Activated gamma-delta T cell (primary cell): ENCODE measurements around the gene SETMAR.
"Not testable (repeated sequence)": the region's sequence is repeated elsewhere in the genome, so short reads cannot be mapped to it uniquely, and the experiment has no call there.

Source experiments
- DNase-seq: peaks from one replicate; lab custom pipeline; 2025; lab: John Stamatoyannopoulos, UW
- total RNA-seq, 2 donors: gene quantifications; one replicate each; lab custom pipeline; 2026; lab: John Stamatoyannopoulos, UW

Gene SETMAR
- total RNA-seq = 10.3 to 10.7 reads per million in 2 donors

DNA sequence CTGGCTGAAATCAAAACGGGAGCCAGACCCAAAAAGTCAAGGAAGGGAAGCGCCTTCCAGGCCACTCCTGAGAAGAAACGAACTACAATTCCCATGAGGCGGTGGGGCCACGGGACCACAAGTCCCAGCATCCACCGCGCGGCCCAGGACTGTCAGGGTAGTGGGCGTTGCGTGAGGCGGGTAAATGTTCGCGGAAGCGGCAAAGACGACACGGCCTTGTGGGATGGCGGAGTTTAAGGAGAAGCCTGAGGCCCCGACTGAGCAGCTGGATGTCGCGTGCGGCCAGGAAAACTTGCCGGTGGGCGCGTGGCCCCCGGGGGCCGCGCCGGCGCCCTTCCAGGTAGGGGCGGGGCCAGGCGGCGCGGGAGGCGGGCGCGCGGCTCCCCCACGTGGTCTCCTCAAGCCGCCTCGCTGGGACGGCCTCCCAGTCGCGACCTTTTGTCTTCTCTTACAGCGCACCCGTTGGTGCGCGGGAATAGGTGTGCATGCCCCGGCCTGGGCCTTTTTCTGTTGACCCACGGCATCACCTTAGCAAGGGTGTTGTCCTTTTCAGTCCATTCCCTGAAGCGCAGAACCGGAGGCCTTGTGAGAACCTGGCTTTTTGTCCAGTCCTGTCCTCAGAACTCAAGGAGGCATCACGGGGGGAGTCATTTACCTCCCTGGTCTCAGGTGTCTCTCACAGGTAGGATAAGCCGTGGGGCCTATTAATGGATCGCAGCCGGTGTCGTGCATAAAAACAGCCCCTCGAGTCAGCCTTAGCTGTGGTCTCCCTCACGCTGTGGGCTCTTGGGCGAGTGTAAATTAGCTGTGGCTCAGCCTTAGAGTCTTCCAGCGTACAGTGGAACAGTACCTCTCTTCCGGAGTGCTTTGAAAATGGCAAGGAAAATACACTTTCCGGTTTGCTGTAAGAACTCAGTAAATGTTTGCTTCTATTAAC, at the start of gene SETMAR:
Gene SETMAR, plus strand, starts transcription at position 183 of the 937 bp plus-strand sequence. Its CDS starts 2 bp downstream, at position 185.
- DNase-seq = peak; percentile 61

DNA sequence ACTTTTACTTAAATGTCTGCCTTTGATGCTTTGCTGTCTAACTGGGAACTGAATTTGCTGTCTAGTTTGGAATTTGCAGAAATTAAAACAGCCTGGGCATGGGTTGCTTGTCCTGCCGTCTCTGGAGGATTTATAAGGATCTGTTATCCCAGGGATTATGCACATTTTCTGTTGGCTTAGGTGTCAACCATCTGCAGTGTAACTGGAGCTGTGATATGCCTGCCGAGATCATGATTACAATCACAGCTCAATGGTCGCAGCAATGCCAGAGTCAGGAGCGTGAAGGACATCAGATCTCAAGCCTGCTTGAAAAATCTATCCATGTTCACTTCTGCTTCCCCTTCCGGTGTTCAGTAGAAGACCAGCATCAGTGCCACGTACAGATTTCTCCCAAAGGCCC, 41.8 kb upstream of the SETMAR start:
- no peak for DNase-seq

DNA sequence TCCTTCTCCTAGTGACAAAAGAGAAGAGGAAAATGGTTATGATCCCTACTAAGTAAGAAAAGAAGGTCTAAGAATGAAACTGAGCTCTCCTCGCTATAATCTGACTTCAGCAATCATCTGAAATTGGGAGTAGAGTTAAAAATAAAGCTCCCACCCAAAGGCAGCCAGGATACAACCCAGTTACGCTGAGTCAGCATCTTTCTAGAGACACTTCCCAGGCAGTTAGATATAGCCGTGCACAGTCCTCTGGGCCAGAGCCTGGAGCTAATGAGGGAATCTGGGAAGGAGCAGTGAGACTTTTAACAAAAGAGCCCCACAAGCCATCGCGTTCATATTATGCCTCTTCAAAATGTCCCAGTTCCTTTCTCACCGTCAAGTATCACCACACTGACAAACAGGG, 39.1 kb upstream of the SETMAR start:
- no peak for DNase-seq

DNA sequence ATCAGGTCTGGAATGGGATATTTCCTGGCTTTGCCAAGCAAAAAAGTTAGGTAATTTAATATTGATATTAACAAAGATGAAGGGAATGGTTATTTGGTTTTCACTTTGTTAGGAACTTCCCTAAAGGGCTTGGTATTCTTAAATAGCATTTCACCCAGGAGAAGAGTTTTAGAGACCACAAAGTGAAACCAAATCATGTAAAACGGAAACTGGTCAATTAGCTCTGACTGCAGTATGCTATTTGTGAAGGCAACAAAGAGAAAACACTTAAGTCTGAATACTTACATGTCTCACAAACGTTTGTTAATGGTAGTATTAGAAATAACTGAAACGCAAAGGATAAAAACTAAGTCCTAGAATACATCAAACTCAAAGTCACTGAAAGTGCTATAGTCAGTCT, 32.4 kb upstream of the SETMAR start:
- no peak for DNase-seq

DNA sequence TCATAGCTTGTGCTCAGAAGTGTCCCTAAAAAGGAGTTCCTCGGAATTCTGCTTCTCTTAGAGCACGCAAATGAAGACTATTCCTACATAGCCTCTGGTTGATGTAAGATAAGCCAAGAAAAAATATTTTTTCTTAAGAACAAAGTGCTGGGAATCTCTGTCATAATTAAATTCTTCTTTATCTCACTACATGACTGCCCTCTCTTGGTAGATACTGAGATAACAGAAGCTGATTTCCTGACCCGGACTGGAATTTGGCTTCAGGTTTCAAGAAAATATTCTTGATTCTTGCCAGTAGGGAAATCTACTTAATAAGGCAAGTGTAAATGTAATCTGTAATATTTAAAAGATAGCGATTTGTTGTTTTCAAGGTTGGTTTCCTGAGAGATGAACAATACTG, 31.3 kb upstream of the SETMAR start:
- no peak for DNase-seq

DNA sequence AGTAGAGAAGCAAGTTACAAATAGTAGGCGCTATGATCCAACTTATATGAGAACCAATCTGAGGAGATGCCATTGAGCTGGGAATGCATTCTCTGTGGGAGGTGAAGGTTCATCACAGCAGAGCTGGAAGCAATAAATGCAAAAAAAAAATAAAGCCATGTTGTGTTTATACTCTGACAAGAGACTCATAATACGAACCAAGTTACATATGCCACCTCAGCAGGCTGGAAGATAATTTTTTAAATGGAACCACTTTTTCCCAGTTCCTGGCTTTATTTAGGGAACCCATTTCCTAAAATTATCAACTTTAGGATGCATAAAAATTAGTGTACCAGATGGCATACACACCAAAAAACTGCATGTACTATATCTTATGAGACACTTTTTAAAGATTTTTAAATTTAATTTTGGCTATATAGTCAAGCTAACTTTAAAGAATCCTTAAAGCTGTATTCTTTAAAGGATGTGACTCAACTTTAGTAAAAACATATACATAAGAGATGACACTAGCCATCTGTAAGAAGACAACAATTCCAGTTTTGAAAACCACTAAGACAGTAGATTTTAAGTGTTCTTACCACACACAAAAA, 23.6 kb upstream of the SETMAR start:
- no peak for DNase-seq

DNA sequence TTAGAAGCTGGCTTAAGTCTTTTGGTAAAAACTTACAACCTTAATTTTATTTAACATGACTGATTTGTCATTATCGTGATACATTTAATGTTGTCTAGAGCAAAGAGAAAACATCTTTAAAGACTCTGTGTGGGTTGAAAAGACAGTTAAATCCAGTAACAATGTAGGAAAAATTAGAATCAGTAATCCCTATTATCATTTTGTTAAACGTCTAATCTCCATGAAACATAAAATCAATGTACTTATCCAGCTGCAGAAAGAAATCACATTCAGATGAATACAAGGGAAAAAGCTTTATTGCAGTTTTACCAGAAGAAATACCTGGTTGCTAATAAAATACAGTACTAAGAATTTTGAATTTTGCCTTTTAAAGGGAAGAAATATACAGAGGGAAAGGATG, 21.2 kb upstream of the SETMAR start:
- no peak for DNase-seq

DNA sequence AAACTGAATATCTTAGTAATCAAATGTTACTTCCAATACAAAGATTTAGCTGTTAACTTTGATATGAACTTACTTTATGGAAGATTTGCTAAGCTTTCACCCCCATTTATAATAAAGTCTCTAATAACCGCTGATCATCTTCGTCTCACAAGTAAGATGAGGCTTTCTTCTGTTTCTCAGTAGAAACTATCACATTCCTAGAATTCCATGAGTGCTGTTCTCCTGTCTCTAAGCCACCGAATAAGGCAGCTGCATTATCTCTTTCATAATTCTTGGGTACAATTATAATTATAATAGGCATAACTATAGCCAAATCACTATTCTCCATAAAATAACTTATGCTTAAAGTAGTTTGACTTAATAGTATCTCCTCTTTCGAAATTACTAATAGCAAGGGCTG, 18.3 kb upstream of the SETMAR start:
- no peak for DNase-seq

DNA sequence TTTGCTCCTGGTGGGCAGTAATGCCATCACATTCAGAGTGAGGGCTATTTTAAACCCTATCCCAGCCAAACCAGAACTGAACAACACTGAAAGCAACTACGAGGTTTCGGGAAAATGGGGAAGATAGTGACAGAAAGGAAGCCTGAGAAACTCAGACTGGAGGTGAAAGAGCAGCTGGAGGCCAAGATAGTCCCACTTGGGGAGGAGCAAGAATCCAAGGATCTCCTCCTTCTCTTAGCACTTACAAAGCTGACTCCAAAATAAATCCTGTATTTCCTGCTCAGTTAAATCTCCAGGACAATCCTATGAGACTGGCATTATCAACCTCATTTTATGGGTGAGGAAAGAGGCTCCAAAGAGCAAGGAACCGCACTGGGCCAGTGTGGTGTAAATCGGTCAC, 14.1 kb upstream of the SETMAR start:
- DNase-seq = no peak

DNA sequence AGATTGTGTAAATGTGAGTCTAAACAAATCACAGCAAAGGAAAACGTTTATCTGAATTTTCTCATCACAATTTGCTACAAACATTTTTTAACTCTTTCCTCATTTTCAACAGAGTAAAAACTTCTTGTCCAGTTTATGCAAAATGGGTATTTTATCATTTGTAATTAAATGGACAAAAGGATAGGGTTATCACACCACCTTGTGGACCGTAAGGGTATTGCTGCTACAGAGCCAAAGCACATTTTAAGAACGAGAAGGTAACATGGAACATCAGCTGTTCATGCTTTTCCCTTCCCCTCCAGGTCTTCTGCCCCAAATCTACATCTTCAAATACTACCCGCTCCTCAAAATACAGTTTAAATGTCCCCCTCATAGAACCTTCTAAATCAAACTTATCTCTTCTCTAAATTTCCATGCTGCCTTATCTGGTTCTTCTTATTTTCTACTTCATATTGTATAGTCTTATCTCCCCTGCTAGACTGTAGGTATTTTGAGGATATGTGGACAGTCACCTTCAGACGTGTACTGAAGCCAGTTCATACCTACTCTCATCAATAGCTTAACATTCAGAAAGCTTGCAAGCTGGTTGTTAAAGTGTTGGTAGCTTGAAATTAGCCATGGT, 12.8 kb upstream of the SETMAR start:
- no peak for DNase-seq

DNA sequence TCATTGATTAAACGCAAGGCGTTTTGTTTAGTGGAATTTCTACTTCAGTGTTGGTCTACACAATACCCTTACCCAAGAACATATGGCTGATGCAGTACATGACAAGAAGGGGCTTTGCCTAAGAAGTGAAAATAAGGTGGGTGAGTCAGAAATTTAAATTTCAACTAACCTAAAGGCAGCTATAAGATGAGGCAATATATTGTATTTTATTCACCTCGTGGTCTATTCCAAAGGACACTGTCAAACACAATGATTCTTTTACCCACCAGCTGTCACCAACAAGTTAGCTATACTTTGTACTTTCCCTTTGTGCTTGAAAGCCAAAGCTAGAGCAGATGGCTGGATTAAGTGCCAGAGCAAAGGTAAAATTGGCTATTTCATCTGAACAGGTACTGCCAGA, 10.9 kb upstream of the SETMAR start:
- no peak for DNase-seq

DNA sequence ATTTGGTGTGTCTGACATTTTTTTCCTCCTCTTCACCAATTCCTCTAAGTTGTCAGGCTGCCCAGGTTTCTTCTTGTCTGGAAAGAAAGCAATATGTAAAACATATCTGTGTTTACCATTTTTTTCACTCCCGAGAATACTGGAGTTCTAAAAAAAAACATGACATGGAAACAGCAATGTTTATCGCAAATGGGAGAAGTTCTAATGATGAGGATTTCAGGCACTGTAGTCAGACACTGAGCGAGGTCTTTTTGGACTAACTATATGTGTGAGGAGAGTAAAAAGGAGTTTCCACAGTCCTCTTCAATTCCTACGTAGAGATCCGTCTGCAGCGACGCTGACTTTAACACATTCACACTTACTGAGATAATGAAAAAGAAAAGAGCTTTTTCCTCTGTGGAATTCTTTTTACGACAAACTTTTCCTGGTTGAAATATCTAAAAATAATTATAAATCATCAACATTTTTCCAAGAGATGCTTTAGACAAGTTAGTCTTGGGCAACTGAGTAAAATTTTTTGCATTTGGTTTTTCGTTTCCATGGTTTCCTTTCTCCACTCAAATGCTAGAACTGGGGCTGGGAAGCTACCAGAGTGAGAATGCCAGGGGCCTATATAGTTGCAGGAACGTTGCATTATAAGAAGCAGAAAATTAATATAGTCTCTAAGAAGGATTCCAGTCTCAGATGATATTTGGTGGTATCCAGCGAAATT, 8.4 kb upstream of the SETMAR start:
- no peak for DNase-seq

DNA sequence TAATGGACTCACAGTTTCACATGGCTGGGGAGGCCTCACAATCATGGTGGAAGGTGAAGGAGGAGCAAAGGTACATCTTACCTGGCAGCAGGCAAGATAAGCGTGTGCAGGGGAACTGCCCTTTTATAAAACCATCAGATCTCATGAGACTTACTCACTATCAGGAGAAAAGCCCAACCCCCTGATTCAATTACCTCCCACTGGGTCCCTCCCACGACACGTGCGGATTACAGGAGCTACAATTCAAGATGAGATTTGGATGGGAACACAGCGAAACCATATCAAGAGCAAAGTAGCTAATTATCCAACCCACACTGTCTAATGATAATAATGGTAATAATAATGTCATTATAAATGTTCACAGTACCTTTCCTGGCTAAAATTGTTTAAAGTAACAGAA, 6.7 kb upstream of the SETMAR start:
- not testable (repeated sequence) for DNase-seq

DNA sequence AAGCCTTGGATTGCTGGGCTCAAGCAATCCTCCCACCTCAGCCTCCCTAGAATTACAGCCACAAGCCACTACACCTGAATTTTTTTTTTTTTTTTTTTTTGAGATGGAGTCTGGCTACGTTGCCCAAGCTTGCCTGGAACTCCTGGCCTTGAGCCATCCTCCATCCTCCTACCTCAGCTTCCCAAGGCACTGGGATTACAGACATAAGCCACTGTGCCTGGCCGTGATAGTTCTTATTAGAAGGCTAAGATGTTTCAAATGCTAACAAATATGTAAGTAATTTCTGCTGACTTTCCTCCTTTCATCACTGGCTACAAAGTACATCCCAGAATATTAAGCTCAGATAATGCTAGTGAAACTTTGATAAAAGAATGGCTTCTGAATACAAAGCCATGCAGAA, 5.7 kb upstream of the SETMAR start:
- no peak for DNase-seq

DNA sequence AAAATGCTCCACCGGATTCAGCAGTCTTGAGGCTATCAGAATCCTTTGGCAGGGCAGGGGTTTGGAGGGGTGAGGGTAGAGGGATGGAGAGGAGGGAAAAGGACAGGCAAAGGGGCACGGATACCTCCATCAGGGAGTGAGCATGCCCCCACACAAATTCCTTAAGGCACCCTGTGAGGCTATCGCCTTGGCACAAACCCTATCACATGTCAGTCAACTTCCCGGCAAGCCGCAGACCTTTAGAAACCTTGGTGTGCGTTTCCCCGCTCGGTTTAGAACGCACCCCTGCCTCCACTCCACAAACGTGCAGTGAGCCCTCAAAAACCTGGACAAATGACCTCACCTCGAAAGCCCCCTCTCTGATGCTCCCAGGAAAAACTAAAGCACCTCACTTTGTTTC, 422 bp upstream of the SETMAR start:
- no peak for DNase-seq

DNA sequence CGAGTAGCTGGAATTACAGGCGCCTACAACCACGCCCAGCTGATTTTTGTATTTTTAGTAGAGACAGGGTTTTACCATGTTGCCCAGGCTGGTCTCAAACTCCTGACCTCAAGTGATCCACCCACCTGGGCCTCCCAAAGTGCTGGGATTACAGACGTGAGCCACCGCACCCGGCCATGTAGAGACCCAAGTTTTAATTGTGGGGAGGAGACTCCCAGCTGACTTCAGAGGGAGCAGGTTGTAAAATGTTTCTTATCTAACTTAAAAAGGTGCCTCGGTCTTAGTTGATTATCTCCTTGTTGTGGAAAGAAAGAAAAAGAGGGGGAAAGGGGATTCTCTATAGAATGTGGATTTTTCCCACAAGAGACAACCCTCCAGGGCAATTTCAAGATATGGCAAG, 2.0 kb downstream of the SETMAR start:
- DNase-seq = not testable (repeated sequence)

DNA sequence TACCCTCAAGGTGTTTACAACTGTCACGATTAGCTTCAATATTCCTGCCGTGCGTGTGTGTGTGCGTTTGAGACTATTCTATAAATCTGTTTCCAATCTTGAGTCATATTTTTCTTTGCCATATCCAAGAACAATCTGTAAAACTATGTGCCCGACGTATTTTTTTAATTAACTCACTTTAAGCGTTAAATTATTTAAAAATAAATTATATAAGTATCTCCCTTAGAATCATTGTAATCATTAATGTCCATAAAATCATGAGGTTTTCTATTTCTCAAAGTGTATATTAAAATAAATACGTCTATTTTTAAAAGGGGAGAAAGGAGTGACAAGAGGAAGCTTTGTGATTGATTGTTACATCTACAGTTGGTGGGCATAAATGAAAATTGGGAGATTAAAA, 2.9 kb downstream of the SETMAR start:
- DNase-seq = no peak

DNA sequence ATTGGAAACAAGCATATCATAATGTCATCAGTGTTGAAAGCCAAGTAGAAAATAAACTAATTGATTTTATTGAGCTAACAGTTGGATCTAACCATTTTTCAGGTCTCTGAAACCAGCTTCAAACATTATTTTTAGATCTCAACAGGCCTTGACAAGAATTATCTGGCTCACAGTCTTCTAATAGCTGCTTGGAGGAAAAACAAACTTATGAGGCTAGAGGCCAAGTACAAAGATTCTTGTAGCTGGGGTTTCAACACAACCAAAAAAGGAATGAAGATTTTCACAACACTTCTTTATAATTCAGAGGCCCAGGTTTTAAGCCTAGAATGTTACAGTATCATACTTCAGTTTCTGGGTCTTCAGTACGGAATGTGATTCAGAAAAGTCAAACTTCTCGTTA, 3.7 kb downstream of the SETMAR start:
- DNase-seq = no peak

DNA sequence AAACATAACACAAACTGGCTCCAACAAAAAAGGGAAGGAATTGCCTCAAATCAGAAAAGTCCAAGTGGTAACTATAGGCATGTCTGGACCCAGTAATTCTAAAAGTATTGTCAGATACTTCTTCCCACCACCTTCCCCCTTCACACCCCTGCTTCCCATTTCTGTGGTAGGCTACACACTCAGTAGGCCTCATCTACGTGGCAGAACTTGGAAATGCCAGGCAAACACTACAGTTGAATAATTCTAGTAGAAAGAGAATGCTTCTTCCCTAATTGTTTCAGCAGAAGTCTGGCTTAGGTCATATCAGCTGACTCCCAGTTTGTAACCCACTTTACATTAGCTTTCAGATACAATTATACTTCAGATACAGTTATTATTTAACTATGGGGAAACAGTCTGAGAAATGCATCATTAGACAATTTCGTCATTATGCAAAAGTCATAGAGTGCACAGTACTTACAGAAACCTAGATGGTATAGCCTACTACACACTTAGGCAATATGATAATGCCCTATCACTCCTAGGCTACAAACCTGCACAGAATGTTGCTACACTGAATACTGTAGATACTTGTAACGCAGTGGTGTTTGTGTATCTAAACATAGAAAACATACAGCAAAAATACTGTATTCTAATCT, 6.4 kb downstream of the SETMAR start:
- no peak for DNase-seq

DNA sequence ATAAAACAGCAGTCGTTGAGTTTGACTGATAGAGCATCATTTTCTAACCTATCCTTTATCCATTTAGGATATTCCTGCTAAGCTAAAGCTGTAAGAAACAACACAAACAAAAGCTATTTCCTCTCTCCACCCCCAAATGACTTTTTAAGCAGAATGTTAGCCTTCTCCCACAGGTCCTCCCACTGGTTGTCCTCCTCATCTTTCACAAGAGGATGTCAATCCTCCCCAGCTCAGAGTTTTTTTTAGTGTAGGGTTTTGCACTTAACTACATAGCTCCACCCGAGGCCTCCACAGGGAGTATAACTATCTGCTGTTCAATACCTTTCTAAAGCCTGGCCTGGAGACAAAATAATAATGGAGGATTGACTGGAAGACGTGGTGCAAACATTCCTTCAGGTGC, 7.8 kb downstream of the SETMAR start:
- DNase-seq = no peak

DNA sequence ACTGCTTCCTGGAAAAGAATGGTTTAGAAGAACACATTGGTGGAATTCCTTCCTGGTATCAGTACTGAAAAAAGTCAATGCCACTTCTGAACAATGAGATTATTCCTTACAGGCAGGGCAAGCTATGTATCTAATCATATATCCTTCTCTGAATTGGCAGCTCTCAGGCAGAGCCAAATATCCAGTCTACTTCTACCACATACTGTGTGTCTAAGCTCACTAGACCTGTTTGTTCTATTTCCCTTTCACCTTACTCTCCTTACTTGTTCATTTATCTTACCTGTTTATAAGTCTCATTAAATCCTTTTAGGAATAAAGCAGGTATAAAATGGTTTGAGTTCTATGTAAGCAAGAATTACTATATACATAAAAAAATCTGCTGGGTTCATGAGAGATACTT, 8.3 kb downstream of the SETMAR start:
- no peak for DNase-seq
